HG02642 (cell line): ENCODE results near the gene BEST3.
"Not testable (repeated sequence)": the region's sequence is repeated elsewhere in the genome, so short reads cannot be mapped to it uniquely, and the experiment has no call there.

Source experiments
- ATAC-seq: cut with Tn5 transposase; IDR thresholded peaks from one replicate; pipeline ENCODE4 v1.9.1; 2021; ENCODE audit warnings: mild to moderate bottlenecking; ENCODE audit not compliant: unreplicated experiment, poor library complexity

The BEST3 gene

DNA sequence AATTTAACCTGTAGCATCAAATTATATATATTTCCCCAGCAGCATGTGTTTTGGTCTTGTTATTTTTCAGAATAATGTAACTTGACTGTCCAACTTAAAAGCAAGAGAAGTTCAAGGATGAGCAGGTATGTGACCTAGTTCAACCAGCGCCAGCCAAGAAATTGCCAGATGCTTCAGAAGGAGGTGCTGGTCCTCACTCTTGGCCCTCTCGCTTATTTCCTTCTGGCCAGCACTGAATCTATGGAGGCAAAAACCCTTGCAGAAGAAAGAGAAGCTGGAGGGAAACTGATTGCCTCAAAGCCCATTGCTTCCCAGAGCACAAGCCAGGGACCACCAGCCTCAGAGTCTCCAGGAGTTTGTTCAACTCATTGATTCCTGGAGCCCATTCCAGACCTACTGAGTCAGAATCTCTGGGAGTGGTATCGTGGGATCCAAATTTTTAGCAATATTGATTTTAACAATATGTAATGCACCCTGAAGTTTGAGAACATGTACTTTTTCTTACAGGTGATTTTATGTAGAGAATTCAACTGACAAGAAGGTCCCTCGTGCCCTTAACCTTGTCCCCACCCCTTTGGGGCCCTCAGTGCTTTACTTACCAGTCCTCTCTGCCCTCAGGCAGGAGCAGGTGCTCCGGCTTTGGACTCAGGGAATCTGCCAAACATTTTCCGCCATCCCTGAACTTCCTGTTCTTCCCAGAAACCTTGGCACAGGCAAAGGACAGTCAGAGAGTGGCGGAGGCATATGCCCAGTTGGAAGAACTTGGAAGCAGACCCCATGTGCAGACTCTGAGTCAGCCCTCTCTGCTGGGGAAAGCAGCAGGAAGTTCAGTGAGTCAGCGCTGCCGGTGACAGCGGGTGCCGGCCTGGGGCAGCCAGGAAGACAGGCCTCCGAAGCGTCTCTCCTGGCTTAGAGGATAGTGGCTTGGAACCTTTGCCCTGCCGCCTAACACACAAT lies 10.4 kb downstream of the BEST3 start:
- ATAC-seq = peak; percentile 61

DNA sequence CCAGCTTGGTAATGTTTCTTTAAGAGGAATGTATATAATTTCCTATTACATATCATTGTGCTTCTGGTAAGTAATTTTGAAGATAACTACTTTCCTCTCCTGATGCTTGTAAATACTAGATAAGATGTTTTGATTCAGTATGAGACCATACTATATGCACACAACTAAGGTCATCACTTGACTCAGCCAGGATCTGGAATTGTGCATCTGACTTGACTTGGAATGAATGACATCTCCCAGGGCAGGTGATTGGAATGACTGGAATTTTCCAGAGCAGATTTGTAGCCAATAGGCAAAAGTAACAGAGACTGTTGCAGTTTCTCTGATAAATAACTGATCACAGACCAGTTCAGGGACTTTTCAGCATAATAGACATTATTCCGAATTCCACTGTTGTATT lies 11.1 kb downstream of the BEST3 start:
- ATAC-seq = no peak

- no peak for ATAC-seq
These were observed 11.7 kb downstream of the BEST3 start for GRCh38 chr12:69687390-69687789.

GRCh38 chr12:69686731-69687130 lies 12.4 kb downstream of the BEST3 start:
- no peak for ATAC-seq

DNA sequence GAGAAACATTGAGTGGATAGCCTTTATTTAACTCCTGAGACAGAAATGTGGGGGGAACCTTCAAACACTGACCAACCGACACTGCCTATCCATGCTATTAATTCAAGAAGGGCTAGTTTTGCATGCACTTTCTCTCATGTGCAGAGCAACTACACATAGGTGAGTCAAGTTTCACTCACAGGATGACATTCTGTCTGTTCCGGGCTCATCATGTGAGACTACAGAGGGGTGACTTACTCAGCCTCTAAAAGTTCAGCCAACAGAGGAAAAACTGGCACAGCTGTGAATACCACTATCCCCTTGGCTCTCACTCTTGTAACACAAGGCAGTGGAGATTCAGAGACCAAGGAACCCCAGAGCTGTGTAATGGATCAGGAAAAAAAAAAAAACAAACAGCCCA lies 13.3 kb downstream of the BEST3 start:
- peak; percentile 59 for ATAC-seq

- no peak for ATAC-seq
These were observed 14.6 kb downstream of the BEST3 start for GRCh38 chr12:69684466-69684865.

DNA sequence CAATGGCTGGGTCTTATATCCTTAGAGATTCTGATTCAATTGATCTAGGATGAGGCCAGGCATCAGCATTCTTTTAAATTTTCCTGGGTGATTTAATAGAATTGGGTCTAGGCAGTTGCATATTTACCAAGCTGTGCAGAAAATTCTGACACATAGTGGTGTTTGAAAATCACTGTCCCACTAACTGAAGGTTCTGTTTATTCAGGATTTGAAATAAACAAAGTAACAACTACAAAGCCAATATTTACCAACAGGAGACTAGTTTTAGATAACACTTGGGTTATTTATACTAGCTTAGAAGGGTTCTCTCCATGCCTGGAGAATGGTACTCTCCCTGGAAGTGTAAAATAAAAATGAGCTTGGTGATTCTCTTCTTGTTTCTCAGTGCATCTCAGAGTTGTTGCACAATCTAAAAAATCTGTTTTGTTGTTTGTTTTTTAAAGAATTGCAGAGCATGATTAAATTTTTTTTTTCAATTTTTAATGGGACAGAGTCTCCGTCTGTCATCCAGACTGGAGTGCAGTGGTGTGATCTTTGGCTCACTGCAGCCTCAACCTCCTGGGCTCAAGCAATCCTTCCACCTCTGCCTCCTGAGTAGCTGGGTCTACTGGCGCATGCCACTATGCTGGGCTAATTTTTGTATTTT lies 16.9 kb downstream of the BEST3 start:
- no peak for ATAC-seq

- no peak for ATAC-seq
These were observed 20.0 kb downstream of the BEST3 start for GRCh38 chr12:69679119-69679518.

GRCh38 chr12:69676257-69677012 lies 22.7 kb downstream of the BEST3 start:
- ATAC-seq = no peak

DNA sequence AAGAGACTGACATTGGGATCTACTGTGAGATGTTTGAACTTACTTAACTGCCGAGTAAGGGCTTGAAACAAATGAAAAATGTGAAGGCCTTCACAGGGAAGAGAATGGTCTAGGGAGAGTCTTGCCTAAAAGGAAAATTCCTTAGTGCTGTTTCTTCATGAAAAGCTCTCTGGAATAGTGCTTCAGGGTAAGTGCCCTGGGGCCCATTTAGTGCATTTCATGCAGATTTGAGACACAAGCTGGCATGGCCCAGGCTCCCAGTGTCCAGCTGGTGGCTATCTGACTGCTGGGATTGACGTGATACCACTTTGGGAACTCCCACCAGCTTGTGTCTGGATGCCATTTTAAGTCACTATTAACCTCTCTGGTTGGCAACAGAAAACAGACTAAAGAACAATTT lies 26.9 kb downstream of the BEST3 start:
- ATAC-seq = no peak

- ATAC-seq = no peak
These were observed 27.5 kb downstream of the BEST3 start for GRCh38 chr12:69671597-69671996.

GRCh38 chr12:69666798-69667197 lies 32.3 kb downstream of the BEST3 start:
- no peak for ATAC-seq

GRCh38 chr12:69664930-69665377 lies 34.1 kb downstream of the BEST3 start:
- not testable (repeated sequence) for ATAC-seq

DNA sequence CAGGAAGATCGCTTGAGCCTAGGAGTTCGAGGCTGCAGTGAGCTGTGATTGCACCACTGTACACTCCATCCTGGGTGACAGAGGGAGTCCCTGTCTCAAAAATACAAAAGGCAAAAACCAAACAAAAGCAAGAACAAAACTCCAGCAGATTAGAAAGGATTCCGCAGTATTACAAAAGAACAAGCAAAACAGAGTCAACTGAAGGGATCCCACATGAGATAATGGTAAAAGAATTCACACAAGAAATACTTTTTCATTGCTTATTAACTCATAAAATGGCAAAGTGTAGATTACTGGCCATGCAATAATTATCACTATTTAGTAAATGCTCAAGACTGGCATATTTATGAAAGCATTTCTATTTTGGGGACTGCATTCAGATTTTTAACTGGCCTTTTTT lies 35.4 kb downstream of the BEST3 start:
- no peak for ATAC-seq

GRCh38 chr12:69662764-69663163 lies 36.3 kb downstream of the BEST3 start:
- no peak for ATAC-seq

DNA sequence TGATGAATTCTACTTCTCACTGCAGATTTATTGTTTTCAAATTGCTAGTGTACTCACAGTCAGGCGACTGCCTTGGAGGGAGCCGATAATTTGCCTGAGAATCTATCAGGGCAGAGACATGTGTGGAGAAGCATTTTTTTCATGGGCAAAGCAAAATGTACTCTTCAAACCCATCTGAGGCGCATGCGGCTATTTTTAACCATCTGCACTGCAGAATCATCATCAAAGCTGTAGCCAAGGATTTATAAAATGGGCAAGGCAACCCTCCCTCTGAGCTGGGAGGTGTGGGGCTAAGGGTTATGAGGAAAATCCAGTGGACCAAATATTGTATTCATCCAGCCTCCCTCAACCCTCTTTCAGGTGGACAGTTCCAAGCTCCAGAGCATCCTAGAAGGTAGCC lies 37.7 kb downstream of the BEST3 start:
- ATAC-seq = no peak

DNA sequence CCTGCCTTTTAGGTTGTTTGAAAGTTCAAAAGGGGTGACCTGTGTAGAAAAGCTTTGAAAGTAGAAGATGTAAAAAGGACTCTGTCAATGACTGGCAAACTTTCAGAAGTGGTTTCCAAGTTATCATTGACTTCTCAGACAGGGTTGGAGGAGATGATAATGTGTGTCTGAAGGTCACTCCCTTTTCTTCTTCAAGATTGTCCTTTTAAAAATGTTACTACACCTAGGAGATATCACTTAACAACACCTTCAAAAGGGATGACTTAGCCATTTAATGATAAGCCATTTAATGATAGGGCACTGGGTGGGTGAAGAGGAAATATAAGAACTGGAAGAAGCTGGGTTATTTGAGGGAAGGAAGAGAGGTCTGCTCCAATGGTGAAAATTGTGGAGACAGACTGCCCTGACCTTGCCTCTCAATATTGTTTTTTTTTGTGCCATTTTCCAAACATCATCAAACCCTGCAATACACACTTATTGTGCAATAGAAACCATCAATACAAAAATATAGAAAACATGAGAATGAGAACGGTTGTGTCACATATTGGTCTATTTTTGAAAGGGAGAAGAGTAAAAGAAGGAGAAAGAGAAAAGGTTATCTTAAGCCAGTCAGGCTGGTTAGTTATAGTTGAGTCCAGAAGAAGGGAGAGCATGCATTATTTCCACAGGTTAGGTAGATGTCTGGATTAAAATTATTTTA lies 38.8 kb downstream of the BEST3 start:
- ATAC-seq = no peak

DNA sequence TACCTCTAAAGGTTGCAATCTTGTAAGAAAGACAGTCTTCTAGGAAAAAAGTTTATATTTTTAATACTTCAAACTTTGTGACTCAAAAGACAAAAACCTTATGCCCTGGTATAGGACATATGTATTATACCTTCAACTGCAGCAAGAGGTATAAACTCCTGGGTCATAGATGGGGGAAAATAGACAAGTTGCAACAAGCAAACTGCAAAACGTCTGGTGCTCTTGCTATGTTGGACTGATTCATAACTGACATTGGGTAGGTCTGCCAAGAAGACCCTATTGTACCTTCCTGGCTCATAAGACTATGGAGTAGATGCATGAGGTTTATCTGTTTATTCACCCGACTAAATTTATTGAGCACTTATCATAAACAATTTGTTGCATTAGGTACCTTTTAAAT lies 40.9 kb downstream of the BEST3 start:
- no peak for ATAC-seq

DNA sequence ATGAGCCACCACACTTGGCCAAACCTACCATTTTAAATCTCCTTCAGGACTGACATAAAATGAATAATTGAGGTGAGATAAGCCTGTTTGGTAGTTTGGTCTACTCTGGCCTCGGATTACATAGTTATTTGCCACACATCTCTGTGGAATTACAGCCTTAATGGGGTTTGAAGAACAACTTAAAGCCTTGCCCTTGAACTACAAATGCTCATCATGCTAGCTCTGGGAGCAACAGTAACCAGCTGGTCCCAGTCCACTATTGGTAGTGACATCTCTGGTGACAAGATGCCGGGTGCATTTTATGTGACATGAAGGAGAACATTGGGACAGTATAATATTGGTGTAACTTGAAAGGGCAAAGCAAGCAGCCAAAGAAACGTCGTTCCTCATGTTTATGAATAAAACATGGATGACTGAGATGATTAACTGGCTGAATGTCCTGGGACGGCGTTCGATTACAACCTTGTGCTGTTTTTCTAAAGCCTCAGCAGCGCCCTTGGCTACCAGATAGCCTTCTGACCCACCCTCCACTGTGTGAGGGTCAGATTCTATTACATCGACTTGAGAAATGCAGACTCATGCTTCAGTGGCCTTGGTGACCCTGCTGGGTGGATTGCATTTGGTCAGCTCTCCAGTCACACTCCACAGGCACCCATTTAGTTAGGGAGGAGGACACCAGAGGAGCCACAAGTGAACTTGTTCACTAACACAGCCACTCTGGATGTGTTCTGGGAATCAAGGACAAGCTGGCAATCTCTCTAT lies 41.5 kb downstream of the BEST3 start:
- ATAC-seq = no peak
